HG02981 (cell line): Measurements from ENCODE around the gene TAC3.
"Not testable (repeated sequence)": the region's sequence is repeated elsewhere in the genome, so short reads cannot be mapped to it uniquely, and the experiment has no call there.

ENCODE experiments used
- ATAC-seq: cut with Tn5 transposase; IDR thresholded peaks from one replicate; pipeline ENCODE4 v1.9.1; 2021; ENCODE audit warnings: mild to moderate bottlenecking, moderate library complexity; ENCODE audit not compliant: unreplicated experiment

Gene TAC3

DNA sequence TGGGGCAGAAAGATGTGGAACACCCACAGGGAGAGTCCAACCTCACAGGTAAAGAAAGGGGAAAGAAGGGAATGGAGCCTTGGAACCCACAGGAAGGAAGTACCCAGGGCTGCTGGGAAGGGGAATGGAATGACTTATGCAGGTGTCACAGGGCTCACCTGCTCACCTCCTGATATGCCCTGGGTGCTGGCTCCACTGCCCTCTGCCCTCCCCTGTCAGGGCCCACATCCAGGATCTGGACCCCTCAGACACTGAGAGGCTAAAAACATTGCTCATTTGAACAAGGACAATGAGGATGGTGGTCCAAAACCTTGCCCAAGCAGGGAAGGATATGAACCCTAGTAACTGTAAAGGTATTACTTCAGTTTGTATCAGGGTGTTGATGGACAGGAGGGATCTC is 29.3 kb downstream of the TAC3 start:
- no peak for ATAC-seq

GRCh38 chr12:56985714-56986113 is 30.6 kb downstream of the TAC3 start:
- not testable (repeated sequence) for ATAC-seq

GRCh38 chr12:56983386-56983785 is 32.9 kb downstream of the TAC3 start:
- ATAC-seq: no peak

GRCh38 chr12:56982578-56983236 is 33.6 kb downstream of the TAC3 start:
- not testable (repeated sequence) for ATAC-seq

DNA sequence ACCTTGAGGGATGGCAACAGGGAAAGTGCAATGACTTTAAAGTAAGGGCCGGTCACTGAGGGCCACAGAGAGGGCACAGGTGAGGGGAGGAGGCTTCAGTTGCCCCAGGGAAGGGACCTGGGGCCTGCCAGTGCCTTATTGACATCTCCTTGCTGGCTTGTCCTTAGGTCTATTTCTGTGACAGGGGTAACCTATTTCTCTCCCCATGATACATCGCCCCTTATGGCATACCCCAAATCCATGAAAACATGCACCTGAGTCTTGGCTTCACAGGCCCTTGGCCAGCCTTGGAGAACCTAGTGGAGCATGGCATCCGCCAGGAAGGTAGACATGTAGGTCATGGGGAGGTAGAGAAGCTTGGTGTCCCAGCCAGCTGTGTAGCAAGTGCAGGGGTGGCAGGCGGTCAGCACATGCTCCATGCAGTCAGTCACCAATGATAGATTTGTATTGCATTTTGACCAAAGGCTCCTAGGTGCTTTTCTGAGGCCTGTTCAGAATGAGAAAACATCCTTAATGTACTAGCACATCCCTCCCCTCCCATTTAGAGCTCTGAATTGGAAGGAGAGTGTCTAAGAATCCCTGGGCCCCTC is 35.3 kb downstream of the TAC3 start:
- ATAC-seq: no peak

- no peak for ATAC-seq
Measured at GRCh38 chr12:56980268-56980667, 36.1 kb downstream of the TAC3 start.

DNA sequence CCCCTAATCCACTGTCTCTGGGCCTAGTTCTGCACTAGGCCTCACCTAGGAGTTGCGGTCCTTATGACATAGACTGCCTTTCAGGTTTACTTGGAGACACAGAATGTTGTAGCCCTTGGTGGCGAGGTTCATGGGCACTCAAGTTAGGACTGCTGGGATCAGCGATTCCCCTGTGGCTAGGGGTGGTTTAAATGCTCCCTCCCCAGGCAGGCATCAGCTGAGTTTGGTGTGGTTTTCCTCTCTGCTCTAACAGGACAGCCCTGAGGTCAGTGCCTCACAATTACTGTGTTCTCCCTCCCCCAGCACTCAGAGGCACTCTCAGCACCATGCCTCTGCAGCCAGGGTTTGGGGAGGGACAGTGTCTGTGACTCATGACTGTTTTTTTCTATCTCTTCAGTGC is 36.7 kb downstream of the TAC3 start:
- ATAC-seq: no peak

DNA sequence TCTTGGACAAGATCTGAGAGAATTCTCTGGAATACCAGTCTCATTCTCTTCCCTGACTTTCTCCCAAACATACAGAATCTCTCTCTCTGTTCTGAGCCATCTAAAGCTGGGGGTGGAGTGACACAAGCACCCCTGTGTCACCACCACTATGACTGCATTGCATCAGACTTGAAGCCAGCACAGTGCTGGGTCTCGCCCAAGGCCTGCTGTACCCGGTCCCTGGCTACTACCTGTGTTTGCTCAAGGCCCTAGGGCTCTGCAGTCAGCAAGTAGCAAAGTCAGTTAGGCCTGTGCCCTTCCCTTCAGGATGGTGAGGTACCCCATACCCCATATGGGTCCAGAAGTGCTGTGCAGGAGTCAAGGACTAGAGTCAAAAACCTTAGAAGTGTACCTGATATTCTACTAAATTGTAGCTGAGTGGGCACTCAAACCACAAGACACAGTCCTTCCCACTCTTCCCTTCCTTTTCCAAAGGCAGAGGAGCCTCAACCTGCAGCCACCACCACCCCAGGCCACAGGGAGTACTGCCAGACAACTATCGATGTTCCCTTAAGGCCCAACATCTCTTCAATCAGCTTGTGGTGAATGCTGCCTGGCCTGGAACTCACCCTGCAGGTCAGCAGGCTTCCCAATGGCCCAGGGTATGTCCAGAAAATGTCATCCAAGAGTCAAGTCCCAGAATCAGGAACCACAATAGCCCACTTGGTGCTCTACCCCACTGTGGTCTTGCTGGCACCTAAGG is 37.8 kb downstream of the TAC3 start:
- ATAC-seq: no peak

DNA sequence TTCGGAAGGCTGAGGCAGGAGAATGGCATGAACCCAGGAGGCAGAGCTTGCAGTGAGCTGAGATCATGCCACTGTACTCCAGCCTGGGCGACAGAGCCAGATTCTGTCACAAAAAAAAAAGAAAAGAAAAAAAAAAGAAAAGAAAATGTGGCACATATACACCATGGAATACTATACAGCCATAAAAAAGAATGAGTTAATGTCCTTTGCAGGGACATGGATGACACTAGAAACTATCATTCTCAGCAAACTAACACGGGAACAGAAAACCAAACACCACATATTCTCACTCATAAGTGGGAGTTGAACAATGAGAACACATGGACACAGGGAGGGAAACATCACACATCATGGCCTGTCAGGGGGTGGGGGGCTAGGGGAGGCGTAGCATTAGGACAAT is 39.0 kb downstream of the TAC3 start:
- ATAC-seq: not testable (repeated sequence)

GRCh38 chr12:56974224-56974623 is 42.1 kb downstream of the TAC3 start:
- not testable (repeated sequence) for ATAC-seq

- not testable (repeated sequence) for ATAC-seq
Measured at GRCh38 chr12:56968910-56969309, 47.4 kb downstream of the TAC3 start.

- ATAC-seq: not testable (repeated sequence)
Measured at GRCh38 chr12:56965997-56966642, 50.2 kb downstream of the TAC3 start.

GRCh38 chr12:56965124-56965523 is 51.2 kb downstream of the TAC3 start:
- not testable (repeated sequence) for ATAC-seq

DNA sequence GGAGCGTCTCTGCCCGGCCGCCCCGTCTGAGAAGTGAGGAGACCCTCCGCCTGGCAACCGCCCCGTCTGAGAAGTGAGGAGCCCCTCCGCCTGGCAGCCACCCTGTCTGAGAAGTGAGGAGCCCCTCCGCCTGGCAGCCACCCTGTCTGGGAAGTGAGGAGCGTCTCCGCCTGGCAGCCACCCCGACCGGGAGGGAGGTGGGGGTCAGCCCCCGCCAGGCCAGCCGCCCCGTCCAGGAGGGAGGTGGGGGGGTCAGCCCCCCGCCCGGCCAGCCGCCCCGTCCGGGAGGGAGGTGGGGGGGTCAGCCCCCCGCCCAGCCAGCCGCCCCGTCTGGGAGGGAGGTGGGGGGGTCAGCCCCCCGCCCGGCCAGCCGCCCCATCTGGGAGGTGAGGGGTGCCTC is 52.8 kb downstream of the TAC3 start:
- not testable (repeated sequence) for ATAC-seq

DNA sequence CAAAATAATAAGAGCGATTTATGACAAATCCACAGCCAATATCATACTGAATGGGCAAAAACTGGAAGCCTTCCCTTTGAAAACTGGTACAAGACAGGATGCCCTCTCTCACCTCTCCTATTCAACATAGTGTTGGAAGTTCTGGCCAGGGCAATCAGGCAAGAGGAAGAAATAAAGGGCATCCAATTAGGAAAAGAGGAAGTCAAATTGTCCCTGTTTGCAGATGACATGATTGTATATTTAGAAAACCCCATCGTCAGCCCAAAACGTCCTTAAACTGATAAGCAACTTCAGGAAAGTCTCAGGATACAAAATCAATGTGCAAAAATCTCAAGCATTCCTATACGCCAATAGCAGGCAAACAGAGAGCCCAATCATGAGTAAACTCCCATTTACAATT is 54.1 kb downstream of the TAC3 start:
- not testable (repeated sequence) for ATAC-seq
